Measurements from ENCODE around the gene SUGP2. TPM values are rescaled to one million over a fixed set of nuclear protein-coding genes. Genes with fewer than 3 reads are reported as not detected.

The SUGP2 gene
- polyA plus RNA-seq, 4 donors, result 69.9 to 147 (median 98.6) TPM

DNA sequence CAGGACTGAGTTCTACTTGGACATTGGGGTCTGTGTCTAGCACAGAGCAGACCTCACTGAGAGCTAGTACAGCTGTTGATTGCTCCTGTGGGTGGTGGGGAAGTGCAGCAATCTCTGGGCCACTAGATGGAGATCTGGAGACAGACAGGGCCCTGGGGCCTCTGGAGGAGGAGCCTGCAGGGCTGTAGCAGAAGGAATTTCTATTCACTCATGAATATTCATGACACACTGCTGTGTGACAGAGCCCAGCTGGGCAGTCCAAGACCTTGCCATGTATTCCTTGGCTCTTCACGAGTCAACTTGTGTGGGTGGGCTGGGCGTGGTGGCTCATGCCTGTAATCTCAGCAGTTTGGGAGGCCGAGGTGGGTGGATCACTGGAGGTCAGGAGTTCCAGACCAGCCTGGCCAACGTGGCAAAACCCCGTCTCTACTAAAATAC, 37.5 kb downstream of the SUGP2 start:
- DNase-seq (ENCODE audit: low read depth in 4 of 4, low spot score in 2 of 4), result peak; percentile 48 to 82 (median 62)

DNA sequence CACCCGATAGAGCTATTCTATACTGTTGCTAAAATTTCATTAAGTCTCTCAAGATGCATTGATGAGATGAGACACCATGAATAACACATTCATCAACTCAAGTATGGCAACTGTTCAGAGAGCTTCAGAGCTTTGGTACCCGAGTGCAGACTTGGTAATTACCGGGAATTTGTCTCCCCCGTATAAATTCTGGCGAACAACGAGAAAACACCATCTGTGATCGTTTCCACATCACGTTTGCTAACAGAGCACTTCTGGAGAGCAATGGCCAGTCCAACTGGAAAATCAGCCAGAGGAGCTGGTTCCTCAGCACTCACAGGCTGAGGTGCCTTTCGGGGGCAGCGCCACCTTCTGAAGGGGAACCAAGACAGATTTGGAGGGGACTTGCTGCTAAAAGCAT, 40.2 kb downstream of the SUGP2 start:
- no peak for DNase-seq (ENCODE audit: low read depth in 4 of 4, low spot score in 2 of 4)

DNA sequence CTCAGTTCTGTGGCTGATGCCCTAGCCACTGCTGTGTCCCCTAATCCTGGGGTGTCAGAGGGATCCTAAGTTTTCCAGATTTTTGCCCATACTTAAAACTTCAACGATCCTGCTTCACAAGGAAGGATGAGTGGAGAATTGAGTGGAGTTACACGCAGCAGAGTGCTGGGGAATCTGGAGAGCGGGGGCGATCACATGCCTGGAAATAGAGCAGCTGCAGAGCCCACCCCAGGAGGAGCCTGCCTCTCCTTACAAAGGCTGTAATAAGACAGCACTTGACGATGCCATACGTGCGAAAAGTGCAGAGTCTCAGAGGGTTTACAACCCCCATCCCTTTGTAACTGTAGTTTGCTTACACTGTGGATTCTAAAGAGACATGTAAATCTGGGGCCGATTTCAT, 40.6 kb downstream of the SUGP2 start:
- no peak for DNase-seq (ENCODE audit: low read depth in 4 of 4, low spot score in 2 of 4)

DNA sequence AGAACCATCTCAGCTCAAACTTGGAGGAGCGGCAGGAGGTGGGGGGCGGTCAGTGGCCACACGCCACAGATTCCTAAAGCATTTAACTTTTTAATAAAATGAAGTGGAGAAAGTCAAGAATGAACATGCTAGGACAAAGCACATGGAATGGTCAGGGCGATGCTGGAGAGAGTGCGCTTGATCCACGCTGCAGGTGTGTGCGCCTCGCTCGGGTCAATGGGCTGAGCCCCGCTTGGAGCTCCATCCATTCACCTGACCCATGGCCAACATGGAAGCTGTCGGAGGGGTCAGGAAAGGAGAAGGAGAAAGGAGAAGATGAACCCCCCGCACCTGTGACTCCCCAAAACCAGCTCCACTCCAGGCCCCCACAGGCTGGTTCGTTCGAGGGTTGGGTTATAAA, 41.8 kb downstream of the SUGP2 start:
- no peak for DNase-seq (ENCODE audit: low read depth in 4 of 4, low spot score in 2 of 4)

DNA sequence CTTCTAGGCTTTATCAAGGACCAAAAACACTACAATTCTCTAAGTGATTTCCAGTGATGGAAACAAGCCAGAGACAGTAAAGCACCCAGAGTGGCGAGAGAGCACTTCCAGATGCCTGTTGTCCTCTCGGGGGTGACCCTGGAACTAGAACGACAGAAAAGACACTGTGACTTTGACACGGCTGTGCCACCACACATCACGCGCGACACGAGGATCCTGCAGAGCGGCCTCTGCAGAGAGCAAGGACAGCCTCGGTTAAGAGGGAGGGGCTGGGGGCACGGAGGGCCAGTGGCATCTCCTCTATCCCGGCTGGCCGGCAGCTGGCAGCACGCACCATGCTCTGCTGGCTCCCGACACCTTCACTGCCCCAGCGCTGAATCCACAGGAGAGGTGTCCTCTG, 42.3 kb downstream of the SUGP2 start:
- no peak for DNase-seq (ENCODE audit: low read depth in 4 of 4, low spot score in 2 of 4)

DNA sequence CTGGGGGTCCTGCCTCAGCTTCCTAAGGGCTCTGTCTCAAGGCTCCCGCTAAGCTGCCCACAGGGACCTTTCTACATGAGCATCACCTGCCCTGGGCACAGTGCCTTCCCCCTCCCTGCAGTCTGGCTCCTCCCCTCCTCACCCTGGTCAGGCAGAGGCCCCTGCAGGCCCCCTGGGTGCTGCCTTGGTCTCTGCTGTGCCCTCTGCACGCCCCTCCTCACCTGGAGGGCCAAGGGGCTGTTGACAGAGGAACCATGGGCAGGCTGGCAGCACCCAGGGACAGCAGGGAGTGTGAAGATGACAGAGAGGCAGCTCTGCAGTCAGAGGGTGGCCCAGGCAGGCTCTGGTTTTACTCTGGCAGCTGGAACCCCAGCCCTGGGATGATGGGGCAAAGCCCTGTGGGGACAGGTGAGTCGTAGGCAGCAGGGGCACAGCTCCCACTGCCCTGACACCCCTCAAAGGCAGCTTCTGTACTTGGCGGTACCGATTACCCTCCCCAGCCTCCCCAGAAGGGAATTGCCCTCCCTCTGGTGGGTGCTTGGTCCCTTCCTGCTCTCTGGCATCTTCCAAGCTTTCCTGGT, 43.1 kb downstream of the SUGP2 start:
- no peak for DNase-seq (ENCODE audit: low read depth in 4 of 4, low spot score in 2 of 4)

DNA sequence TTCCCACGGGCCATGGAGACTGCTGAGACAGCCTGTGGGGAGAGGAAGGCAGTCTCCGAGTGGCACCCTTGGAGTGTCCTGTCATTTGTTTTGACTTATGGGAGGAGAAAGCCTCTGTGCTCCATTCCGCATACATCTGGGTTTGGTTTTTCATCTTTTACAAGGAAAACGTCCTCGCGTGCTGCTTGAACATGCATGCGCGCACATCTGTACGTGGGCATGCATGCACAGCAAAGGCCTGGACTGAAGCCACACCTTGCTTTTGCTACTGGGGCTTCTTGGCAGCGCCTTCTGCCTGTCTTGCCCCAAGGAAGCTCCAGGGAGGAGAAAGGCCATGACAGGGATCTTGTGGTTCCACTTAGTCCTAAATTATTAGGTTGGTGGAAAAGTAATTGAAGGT, 44.0 kb downstream of the SUGP2 start:
- no peak for DNase-seq (ENCODE audit: low read depth in 4 of 4, low spot score in 2 of 4)

DNA sequence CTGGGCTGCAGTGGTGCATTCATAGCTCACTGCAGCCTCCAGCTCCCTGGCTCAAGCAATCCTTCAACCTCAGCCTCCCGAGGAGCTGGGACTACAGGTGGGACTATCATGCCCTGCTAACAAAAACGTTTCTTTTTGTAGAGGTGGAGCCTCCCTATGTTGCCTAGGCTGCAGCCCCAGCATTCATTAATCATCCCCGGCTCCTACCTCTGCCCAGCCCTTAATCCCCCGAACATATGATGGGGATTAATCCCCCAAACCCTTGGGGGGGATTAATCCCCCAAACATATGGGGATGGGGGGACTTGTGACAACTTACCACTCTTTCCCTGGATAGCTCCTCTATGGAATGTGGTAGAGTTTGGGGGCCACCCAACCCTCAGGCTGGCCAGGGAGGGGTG, 45.9 kb downstream of the SUGP2 start:
- no peak for DNase-seq (ENCODE audit: low read depth in 4 of 4, low spot score in 2 of 4)

DNA sequence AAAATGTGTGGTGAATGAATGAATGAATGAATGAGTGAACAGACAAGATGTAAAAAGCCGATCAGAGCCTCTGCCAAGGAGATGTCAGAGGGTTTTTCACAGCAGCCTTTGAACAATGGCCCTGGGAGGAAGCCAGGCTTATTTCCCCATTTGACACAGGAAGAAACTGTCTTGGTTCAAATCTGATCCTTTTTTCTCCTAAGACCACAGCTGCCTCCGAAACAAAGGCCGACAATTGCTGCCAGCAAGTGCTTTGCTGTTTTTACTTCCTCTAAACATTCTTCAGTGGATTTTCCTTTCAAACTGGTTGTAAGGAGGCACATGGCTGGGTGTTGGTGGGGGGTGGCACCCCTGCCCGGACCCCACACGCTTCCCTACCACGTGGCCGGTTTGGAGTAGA, 48.1 kb downstream of the SUGP2 start:
- DNase-seq (ENCODE audit: low read depth in 4 of 4, low spot score in 2 of 4), result no peak

DNA sequence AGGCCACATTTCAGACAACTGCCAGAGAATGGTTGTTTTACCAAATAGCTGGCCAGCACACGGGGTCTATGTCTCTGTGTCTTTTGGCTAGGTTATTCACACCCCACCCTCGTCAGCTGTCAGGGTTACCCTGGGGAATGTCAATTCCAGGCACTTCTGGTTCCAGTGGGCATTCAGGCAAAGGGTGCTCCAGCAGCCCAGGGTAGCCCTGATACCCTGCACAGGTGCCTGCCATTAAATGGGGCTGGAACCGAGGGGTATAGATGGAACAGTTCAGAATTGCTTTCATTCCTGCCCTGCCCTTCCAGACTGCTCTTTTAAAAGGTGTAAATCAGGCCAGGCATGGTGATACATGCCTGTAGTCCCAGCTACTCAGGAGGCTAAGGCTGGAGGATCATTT, 49.1 kb downstream of the SUGP2 start:
- no peak for DNase-seq (ENCODE audit: low read depth in 4 of 4, low spot score in 2 of 4)

DNA sequence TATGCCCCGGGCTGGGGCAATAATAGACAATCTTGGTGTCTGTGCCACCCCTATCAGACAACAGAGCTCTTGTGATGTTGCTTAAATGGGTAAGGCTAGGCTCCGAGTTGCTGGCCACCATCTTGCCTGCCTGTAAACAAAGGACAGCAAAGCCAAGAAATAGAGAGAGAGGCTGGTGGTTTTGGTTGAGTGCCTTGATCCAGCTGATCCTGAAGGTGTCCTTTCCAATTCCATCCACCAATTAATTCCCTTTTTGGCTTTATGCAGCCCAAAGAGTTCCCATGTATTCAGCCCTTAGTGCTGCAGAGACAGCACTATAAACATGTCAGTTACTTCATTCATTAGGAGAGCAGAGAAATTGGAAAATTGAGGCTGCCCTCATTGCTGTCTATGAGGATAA, 50.6 kb downstream of the SUGP2 start:
- no peak for DNase-seq (ENCODE audit: low read depth in 4 of 4, low spot score in 2 of 4)

DNA sequence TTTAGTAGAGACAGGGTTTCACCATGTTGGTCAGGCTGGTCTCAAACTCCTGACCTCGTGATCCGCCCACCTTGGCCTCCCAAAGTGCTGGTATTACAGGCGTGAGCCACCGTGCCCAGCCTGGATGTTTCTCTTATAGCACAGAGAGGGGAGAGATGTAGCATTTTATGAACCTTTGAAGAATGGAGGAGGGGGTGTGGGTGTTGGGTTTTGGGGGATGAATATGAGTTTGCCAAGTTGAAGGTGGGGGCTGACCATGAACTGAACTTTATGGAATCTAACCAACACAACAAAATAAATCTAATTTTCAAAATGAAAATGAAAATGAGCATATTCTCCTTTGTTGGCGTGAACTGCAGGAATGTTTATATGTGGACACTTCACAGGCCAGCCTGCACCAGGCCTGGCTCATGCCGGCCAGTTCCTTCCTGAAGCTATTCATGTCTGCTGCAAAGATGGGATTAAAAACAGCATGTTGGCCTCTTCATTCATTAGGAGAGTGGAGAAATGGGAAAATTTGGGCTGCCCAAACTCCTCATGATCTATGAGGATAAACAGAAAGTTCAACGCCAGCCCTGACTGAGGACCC, 52.8 kb downstream of the SUGP2 start:
- DNase-seq (ENCODE audit: low read depth in 4 of 4, low spot score in 2 of 4), result no peak

DNA sequence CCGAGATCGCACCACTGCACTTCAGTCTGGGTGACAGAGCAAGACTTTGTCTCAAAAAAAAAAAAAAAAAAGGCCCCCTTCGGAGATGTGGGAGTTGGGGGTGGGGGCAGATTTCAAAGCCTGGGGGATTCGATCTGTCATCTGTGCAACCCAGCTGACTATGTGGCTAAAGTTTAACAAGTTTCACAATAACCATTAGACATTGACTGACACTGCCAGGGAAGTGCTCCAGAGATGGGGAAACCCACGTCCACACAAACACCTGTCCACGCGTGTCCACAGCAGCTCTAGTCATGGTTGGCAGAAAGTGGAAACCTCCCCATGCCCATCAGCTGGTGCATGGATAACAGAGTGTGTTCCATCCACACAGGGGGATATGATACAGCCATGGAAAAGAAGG, 54.7 kb downstream of the SUGP2 start:
- DNase-seq (ENCODE audit: low read depth in 4 of 4, low spot score in 2 of 4), result no peak

DNA sequence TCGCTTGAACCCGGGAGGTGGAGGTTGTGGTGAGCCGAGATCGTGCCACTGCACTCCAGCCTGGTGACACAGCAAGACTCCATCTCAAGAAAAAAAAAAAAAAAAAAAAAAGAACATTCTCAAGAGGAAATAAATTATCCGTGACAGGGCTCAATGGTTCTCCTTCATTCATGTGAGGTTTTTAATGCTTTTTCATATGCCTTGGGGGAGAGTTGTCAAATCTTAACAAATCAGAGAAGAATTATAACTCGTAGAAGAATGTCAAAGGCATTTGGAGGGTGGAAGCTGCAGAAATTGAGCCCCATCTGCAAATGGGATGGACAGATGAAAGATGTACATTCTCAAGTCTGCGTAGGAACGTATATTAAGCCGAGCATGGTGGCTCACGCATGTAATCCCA, 57.4 kb downstream of the SUGP2 start:
- DNase-seq (ENCODE audit: low read depth in 4 of 4, low spot score in 2 of 4), result no peak

DNA sequence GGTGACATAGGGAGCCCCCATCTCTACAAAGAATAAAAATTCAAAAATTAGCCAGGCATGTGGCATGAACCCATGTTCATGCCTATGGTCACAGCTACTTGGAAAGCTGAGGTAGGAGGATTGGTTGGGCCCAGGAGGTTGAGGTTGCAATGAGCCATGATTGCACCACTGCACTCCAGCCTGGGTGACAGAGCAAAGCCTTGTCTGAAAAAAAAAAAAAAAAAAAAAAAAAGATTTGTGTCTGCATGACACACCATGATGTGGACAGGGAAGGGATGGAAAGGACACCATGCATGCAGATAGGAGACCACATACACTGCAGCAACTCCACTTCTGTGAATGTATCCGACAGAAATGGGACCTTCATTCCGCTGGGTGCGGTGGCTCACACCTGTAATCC, 58.3 kb downstream of the SUGP2 start:
- no peak for DNase-seq (ENCODE audit: low read depth in 4 of 4, low spot score in 2 of 4)

DNA sequence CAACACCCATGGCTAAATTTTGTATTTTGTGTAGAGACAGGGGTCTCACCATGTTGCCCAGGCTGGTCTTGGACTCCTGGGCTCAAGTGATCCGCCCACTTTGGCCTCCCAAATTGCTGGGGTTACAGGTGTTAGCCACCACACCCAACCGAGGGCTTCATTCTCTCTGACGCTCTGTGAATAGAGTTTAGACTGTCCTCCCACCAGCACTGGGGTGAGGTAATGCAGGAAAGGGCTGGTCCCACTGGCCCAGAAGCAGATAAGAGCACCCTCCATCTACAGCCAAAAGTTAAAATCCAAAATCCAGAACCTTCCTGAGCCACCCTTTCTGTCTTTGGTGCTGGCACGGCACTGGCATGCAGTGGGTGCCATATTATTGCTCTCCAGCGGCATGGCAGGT, 60.5 kb downstream of the SUGP2 start:
- no peak for DNase-seq (ENCODE audit: low read depth in 4 of 4, low spot score in 2 of 4)

DNA sequence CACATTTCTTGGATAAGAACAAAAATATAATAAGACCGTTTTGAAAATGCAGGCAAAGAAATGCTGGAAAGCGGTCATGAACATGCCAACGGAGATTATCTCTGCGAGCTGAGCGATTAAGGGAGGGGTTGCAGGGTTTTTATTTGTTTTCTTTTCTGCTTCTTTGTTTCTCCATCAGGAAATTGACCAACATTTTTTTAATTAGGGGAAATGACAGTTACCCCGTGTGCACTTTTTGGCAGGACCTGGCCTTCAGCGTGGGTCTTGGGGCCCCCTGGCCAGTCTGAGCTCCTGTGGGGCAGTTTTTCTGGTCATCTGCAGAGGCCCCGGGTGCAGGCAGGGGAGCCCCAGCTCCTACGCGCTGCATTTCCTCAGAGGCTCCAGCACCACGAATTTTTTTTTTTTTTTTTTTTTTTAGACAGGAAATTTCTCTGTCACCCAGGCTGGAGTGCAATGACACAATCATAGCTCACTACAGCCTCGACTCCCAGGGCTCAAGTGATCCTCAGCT, 61.0 kb downstream of the SUGP2 start:
- DNase-seq (ENCODE audit: low read depth in 4 of 4, low spot score in 2 of 4), result no peak

DNA sequence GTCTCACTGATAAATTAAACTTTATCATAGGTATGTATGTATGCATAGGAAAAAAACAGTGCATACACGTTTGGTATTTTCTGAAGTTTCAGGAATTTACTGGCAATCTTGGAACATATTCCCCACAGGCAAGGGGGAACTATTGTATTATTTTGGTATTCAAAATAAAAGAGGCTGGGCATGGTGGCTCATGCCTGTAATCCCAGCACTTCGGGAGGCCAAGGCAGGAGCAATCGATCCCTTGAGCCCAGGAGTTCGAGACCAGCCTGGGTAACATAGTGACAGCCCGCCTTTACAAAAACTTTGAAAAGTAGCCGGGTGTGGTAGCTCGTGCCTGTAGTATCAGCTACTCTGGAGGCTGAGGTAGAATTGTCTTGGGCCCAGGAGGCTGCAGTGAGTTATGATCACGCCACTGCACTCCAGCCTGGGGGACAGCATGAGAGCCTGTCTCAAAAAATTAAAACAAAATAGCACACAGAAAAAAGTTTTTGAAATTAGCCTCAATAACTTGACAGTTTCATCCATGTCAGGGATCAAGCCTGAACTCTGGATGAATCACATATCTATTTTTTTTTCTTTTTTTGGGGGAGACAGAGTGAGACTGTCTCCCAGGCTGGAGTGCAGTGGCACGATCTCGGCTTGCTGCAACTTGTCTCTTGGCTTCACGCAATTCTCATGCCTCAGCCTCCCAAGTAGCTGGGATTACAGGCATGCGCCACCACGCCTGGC, 63.2 kb downstream of the SUGP2 start:
- no peak for DNase-seq (ENCODE audit: low read depth in 4 of 4, low spot score in 2 of 4)

DNA sequence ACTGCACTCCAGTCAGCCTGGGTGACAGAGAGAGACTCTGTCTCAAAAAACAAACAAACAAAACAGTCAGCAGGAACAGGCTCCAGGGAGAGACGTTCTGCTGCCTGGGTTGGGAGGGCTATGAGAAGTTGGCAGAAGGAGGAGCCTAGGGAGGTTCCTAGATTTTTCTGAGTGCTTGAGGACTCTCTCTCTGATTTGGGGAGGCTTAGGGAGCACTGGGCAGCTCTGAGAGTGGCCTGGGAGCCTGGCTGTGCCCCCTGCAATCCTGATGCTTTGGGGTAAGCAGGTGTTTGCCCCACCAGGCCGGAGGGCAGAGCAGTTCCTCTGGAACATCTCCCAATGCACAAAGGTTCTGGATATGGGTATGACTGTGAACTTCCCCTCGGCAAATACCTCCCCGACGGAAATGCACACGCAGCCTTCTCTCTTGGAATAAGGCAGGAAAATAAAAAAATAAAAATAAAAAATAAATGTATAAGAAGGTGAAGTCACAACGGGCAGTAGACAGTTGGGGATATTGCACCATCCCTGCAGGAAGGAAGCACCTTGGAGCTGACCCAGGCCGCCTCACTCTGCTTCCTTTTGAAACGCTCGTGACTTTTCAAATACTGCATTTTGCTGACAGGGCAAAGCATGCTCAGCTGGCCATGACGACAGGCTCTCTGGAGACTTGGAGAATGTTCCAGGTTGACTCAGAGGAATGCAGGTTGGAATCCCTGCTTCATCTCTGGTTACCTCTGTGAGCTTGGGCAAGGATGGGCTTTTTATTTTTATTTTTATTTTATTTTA, 65.8 kb downstream of the SUGP2 start:
- peak in 1 of 4 donors; percentile 62 for DNase-seq (ENCODE audit: low read depth in 4 of 4, low spot score in 2 of 4)

DNA sequence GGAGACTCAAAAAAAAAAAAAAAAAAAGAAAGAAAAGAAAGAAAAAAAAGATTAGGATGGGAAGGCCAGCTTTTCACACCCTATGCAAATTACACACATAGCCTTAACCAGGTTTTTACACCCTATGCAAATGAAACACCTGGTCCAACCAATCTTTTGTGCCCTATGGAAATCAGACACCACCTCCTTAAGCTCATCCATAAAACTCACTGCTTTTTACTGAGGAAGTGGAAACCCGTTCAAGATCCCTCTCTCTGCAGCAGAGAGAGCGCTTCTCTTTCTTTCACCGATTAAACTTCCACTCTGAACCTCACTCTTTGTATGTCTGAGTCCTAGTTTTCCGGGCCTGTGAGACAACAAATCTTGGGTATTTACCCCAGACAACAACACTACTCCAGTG, 67.0 kb downstream of the SUGP2 start:
- no peak for DNase-seq (ENCODE audit: low read depth in 4 of 4, low spot score in 2 of 4)

DNA sequence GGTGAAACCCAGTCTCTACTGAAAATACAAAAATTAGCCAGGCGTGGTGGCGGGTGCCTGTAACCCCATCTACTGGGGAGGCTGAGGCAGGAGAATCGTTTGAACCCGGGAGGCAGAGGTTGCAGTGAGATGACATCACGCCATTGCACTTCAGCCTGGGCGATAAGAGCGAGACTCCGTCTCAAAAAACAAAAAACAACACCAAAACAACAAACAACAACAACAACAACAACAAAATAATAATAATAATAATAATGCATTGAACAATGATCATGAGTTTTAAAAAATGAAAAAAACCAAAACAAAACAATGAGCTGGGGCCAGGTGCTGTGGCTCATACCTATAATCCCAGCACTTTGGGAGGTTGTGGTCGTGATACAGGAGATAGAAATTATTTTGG, 69.2 kb downstream of the SUGP2 start:
- no peak for DNase-seq (ENCODE audit: low read depth in 4 of 4, low spot score in 2 of 4)
